Activated CD8-positive, alpha-beta memory T cell treated with anti-CD3 and anti-CD28 coated beads for 4 hours (primary cell): ENCODE results near the gene PCIF1.
"Not testable (repeated sequence)": the region's sequence is repeated elsewhere in the genome, so short reads cannot be mapped to it uniquely, and the experiment has no call there.

Experiments used
- DNase-seq, 2 donors: peaks; one replicate each; pipeline ENCODE4 v3.0.0-alpha.2; 2020; ENCODE audit warnings: low read depth in 2 of 2

The PCIF1 gene

DNA sequence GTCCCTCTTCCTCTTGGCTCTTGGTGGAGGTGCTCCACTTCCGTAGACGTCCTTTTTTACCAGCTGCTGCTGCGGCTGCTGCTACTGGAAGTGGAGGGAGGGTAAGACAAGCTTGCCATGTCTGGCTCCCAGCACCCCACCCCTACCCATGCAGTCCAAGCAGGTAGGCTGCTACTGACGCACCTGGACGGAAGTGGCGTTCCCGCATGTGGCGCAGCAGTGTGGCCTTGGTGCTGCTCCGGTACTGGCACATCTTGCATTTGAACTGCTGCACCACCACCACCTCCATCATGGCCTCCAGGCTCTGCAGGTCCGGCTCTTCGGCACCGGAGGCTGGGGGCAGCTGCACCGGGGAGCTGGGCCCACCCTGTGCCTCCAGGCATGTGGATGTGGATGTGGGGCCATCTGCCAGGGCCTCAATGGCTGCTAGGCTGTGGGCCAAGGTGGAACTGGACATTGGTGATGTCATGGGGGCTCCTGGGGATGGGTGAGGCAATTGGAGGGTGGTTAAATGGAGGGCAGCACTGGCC is 33.1 kb downstream of the PCIF1 start:
- DNase-seq = no peak

DNA sequence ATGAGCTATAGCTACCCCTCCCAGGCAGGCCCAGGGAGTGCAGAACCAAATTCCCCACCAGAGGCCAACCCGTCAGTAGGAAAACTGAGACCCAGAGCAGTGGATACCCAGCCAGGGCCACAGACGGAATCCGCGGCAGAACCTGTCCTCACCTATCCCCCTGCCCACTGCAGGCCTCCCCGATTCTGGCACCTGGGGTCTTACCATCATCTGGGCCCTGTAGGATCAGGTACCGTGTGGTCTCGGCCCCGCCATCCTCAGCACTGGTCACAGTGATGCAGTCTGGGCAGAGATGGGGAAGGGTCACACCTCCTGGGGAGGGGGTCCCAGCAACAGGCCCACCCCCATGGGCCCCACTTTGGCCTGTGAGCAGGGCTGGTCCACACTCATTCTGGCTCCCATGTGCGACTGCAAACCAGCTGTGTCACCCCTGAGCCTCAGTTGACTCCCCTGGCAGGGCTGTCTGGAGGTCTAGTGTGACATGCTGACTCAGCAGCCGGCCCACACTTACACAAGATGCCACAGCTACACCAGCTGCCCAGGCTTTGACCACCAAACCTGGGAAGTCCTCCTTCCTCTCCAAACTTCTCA is 33.7 kb downstream of the PCIF1 start:
- DNase-seq = no peak

DNA sequence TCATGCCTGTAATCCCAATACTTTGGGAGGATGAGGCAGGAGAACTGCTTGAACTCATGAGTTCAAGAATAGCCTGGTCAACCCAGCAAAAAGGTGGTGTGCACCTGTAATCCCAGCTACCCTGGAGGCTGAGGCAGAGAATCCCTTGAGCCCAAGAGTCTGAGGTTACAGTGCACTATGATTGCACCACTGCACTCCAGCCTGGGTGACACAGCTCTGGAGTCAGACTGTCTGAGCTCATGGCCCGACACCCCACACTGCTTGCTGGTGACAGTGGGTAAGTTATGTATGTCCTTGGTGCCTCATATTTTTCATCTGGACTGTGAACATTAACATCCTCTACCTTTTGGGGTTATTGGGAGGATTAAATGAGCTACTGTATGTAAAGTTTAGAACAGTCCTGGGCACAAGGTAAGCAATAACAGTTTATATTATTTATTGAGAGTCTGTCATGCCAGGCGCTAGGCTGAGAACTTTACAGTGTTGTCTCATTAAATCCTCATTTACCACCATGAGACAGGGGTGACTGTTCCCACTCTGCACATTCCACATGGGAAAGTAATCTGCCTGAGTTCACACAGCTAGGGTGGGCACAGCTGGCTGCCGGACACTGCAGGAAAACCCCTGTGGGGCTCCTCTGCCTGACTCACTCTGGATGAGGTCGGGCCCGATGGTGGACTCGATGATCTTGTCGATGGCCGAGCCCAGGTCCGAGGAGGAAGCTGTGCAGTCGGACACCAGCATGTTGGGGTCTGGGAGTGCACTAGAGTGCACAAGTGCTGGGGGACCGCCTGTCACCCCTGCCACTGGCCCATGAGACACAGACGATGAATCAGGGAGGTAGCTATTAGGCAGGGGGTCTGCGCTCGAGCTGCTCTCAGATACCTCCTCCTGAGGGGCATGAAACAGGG is 34.6 kb downstream of the PCIF1 start:
- DNase-seq = no peak

DNA sequence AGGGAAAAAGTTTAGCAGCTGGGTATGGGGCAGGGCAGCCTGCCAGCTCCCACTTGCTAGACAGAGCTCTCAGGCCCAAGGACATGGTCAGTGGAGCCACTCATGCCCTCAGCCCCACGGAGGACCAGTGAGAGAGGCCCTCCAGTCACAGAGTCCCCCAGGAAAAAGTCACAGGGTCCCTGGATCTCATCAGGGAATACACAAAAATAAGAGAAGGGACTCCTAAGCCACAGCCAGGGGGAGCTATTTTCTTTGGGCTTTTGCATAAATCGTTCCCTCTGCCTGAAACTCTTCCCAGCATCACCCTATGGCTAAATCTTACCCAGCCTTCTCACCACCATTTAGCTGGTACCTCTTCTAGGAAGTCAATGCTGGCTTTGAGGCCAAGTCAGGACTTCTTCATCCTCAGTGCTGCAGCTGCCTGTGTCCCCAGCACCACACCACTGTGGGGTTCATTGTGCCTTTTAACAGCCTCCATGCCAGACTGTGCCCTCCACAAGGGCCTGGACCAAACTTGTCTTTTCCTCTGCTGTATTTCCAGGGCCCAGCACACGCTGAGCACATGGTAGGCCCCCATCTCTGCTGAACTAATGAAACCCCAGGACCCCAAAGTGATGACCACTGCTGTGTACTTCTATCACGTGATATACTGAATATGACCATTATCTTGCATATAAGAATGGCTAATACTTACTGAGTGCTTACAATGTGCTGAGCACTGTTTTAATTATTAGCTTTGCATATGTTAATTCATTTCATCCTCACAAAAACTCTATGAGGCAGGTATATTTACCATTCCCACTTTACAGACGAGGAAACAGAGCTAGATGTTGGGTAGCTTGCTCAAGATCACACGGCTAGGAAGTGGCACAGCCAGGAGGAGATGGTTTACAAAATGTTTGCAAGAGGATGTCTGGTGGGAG is 35.5 kb downstream of the PCIF1 start:
- no peak for DNase-seq

DNA sequence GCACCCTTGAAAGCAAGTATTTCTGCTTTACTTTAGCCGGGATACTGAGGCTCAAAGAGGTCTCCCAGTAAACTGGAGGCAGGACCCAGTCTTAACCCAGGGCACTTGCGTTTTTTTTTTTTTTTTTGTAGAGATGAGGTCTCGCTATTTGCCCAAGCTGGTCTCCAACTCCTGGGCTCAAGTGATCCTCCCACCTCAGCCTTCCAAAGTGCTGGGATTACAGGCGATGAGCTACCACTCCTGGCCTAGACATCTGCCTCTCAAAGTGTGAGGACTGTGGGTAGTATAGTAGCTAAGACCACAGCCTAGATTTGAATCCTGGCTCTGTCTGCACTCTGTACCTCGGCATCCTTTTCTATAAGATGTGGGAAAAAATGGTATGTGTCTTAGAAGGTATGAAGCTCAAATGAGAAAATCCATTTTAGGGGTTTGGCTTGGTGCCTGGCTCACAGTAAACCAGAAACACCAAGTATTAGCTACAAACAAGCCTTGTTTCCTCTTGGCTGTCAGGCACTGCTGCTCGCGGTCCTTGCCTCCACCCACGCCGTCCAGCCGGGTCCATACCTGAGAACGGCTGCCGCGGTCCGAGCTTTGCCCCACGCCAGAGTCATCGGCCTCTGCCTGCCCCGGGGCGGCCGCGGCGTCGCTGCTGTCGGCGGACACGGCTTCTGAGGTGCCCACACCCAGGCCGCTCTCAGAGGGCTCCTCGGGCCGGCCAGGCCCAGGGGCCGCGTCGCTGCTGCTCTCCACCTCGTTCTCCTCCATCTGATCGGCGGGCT is 36.4 kb downstream of the PCIF1 start:
- DNase-seq = peak in 1 of 2 donors; percentile 6

GRCh38 chr20:45971425-45971674 is 36.9 kb downstream of the PCIF1 start:
- DNase-seq = peak in 1 of 2 donors; percentile 47

- DNase-seq = peak; percentile 86
Measured at GRCh38 chr20:45971675-45972499, 37.4 kb downstream of the PCIF1 start, which contains the start of gene ZNF335. ZNF335 (minus strand) TSS chr20:45972203; CDS start chr20:45971410, 793 bp downstream.

GRCh38 chr20:45972500-45973183 is 38.2 kb downstream of the PCIF1 start:
- DNase-seq = no peak

DNA sequence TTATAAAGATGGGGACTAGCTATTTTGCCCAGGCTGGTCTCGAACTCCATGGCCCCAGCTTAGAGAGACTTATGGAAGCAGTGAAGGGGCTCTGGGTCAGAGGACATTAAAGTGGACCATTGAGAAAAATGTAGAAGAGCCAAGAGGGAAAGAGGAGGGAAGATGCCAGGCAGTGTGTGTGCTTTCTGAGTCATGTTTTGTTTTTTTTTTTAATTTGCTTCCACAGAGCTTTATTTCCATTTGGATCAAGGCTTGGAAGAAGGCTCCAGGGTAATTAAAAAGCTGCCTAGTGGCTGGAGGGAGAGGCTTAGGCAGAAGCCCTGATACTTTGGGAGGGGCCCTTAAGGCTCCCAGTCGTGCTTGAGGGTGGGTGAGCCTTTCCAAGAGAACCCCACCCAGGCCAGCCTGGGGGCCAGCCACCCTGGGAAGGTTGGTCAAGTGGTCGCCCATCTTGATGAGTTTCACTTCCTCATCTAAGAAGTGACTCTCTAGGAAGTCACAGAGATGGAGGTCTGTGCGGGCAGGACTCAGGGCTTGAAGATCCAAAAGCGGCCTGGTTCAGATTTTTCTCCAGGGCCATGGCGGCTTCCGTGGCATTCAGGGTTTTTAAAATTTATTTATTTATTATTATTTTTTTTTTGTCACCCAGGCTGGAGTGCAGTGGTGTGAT is 40.5 kb downstream of the PCIF1 start:
- DNase-seq = no peak

DNA sequence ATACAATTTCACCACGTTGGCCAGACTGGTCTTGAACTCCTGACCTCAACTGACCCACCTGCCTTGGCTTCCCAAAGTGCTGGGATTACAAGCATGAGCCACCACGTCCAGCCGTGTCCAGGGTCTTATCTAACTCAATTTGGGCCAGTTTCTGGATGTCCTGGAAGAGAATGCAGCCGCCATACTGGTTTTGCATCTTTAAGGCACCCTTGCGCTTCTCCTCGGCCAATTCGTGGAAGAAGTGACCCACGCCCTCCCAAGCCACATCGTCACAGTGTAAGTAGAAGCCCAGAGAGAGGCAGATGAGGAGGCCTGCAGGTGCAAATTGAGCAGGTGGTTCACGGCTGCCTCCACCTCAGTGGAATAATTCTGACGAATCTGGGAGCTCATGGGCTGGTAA is 41.2 kb downstream of the PCIF1 start:
- DNase-seq = no peak

- DNase-seq = no peak
Measured at GRCh38 chr20:45976086-45976485, 41.6 kb downstream of the PCIF1 start.

GRCh38 chr20:45981261-45981660 is 46.8 kb downstream of the PCIF1 start:
- DNase-seq = no peak

- no peak for DNase-seq
Measured at GRCh38 chr20:45983279-45983743, 48.8 kb downstream of the PCIF1 start.

DNA sequence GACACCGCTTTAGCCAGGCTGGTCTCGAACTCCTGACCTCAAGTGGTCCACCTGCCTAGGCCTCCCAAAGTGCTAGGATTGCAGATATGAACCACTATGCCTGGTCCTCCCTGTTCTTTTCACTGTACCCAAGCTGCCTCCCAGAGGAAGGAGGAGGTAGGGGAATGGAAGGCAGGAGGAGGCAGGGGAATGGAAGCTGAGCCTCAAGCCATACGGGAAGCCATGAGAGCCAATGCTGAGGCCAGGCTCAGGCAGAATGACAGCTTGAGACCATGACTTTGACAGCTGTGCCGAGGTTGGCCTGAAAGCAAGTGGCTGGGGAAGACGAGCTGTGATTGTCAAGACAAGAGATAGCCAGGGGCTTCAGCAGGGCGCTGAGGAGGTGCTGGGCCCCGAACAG is 51.1 kb downstream of the PCIF1 start:
- no peak for DNase-seq

- DNase-seq = peak in 1 of 2 donors; percentile 46
Measured at GRCh38 chr20:45987108-45987780, 52.8 kb downstream of the PCIF1 start.

DNA sequence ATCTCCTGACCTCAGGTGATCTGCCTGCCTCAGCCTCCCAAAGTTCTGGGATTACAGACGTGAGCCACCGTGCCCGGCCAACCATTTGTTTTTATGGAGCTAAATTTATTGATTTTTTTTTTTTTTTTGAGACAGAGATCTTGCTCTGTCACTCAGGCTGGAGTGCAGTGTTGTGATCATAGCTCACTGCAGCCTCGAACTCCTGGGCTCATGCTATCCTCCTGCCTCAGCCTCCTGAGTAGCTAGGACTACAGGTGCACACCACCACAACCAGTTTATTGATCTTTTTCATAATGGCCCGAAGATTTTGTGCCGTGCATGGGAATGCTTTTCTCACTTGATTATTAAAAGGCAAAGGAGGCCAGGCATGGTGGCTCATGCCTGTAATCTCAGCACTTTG is 54.3 kb downstream of the PCIF1 start:
- DNase-seq = not testable (repeated sequence)

DNA sequence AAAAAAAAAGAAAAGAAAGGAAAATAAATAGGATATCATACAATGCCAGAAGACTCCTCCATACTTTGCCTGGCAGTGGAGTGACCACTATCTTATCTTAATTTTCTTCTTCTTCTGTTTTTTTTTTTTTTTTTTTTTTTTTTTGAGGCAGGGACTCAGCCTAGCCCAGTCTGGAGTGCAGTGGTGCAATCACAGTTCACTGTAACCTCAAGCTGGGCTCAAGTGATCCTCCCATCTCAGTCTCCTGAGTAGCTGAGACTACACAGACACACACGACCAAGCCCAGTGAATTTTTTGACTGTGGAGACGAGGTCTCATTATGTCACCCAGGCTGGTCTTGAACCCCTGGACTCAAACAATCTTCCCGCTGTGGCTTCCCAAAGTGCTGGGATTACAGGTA is 57.1 kb downstream of the PCIF1 start:
- DNase-seq = no peak

GRCh38 chr20:45993197-45993951 is 58.9 kb downstream of the PCIF1 start:
- no peak for DNase-seq
